GM12878 (cell line): Measurements from ENCODE around the gene LIN37. TPM values are rescaled to one million over a fixed set of nuclear protein-coding genes. Genes with fewer than 3 reads are reported as not detected.

ENCODE experiments used
- BACH1 ChIP-seq: fragments of 450-650 bp; IDR thresholded peaks from 2 replicates; pipeline ENCODE4 v1.6.1; 2017; ENCODE audit warnings: mild to moderate bottlenecking, borderline replicate concordance
- BHLHE40 ChIP-seq, 2 experiments: fragments of 450-650 bp in 1 of 2; IDR thresholded peaks; 2 replicates each; pipeline ENCODE4 v1.6.1; 2011 to 2017; ENCODE audit warnings: low read depth in 2 of 2, borderline replicate concordance in 1 of 2, improper control_type of control experiment in 1 of 2, low read length in 1 of 2, mild to moderate bottlenecking in 1 of 2
- CREB1 ChIP-seq: IDR thresholded peaks from 2 replicates; pipeline ENCODE4 v1.6.1; 2012; ENCODE audit warnings: low read depth, mild to moderate bottlenecking, inconsistent platforms
- HDAC2 ChIP-seq: fragments of 200-600 bp; sonication (generic); IDR thresholded peaks from 2 replicates; pipeline ENCODE4 v1.6.1; 2017
- HDAC6 ChIP-seq: fragments of 200-600 bp; sonication (generic); IDR thresholded peaks from one replicate; pipeline ENCODE4 v1.8.0; 2017; ENCODE audit warnings: antibody characterized with exemption; ENCODE audit not compliant: unreplicated experiment
- NFYB ChIP-seq: IDR thresholded peaks from 2 replicates; pipeline ENCODE4 v1.6.1; 2011; ENCODE audit warnings: low read depth, mild to moderate bottlenecking, low read length, improper control_type of control experiment, moderate library complexity; ENCODE audit not compliant: insufficient read depth
- SRF ChIP-seq, 2 experiments: IDR thresholded peaks; 2 replicates each; pipeline ENCODE4 v1.6.1; 2011; ENCODE audit warnings: low read depth in 2 of 2, low read length in 2 of 2, mild to moderate bottlenecking in 1 of 2, moderate library complexity in 1 of 2
- ZNF24 ChIP-seq: fragments of 450-650 bp; IDR thresholded peaks from 2 replicates; pipeline ENCODE4 v1.6.1; 2017; ENCODE audit warnings: antibody characterized with exemption, mild to moderate bottlenecking
- polyA plus RNA-seq, 11 experiments: library from polyadenylated mRNA; depleted of rRNA in 4 of 11; unstranded in 6 of 11; stranded (reverse) in 5 of 11; fragments of >200 nt; fragmentation: Nextera tagmentation in 4 of 11; fragmentation: Illumina TruSeq in 1 of 11; extraction: Ambion mirVana in 4 of 11; extraction: Trizol in 1 of 11; gene quantifications; 1 replicate in 1 of 11; 2 replicates in 10 of 11; pipeline versions ENCODE4 v1.2.1 to v1.2.3, GENCODE V29; 2011 to 2016; ENCODE audit warnings: inconsistent platforms in 2 of 11, missing spikeins in 2 of 11, low read depth in 1 of 11
- total RNA-seq, 4 experiments: library from RNA; depleted of rRNA in 3 of 4; stranded (reverse); fragments of >200 nt in 3 of 4; fragmentation: Illumina TruSeq in 1 of 4; extraction: Trizol in 1 of 4; gene quantifications; 2 replicates each; pipeline versions ENCODE4 v1.2.1 to v1.2.3, GENCODE V29; 2013 to 2021
- TF ChIP-seq, protein P1 (sequence below): fragments of 450-650 bp; IDR thresholded peaks from 2 replicates; pipeline ENCODE4 v1.6.1; 2018; ENCODE audit warnings: mild to moderate bottlenecking, low read depth, moderate library complexity; ENCODE audit not compliant: partially characterized antibody
- TF ChIP-seq, protein P2 (sequence below): IDR thresholded peaks from 2 replicates; pipeline ENCODE4 v1.6.1; 2012; ENCODE audit warnings: low read depth, low read length, improper control_type of control experiment

LIN37 gene
- total and polyA plus RNA-seq, 10 of the 15 experiments (the other 5 are each of a cell fraction or from before 2014, with no cell fraction given), result 0.69 to 11.9 (median 7.6) TPM

DNA sequence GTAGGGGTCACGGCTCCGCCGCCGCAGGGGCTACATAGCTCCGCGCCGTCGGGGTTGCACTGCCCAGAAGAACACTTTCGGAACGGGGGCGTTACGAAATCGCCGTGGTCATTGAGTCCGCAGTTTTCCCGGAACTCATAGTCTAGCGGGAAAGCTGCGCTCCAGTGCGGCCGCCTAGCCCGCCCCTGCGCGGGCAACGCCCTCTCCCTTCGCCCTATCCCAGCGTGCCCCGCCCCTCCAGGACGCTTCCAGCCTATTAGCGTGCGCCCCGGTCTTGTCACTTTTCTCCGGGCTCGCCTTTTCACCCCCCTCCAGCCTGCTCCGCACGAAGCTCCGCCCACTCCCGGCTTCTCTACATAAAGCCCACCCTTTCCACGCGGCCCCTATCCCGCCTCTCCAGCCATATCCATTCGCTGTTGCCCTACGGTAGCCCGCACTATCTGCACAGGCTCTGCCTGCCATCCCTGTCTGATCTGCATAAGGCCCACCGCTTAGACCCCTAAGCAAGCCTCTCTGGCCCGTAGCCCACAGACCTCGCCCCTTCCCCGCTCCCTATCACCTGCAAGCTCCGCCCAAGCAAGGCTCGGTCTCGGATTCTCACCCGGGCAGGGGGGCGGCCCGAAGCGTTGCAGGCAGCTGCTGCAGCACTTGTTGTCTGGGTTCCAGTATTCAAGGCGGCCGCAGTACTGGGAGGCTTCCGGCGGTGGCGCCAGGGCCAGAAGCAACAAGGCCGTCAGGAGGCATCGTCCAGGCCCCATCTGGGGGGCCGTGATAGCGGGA lies 7.8 kb upstream of the LIN37 start (continued):
- TF ChIP-seq, protein P1, sequence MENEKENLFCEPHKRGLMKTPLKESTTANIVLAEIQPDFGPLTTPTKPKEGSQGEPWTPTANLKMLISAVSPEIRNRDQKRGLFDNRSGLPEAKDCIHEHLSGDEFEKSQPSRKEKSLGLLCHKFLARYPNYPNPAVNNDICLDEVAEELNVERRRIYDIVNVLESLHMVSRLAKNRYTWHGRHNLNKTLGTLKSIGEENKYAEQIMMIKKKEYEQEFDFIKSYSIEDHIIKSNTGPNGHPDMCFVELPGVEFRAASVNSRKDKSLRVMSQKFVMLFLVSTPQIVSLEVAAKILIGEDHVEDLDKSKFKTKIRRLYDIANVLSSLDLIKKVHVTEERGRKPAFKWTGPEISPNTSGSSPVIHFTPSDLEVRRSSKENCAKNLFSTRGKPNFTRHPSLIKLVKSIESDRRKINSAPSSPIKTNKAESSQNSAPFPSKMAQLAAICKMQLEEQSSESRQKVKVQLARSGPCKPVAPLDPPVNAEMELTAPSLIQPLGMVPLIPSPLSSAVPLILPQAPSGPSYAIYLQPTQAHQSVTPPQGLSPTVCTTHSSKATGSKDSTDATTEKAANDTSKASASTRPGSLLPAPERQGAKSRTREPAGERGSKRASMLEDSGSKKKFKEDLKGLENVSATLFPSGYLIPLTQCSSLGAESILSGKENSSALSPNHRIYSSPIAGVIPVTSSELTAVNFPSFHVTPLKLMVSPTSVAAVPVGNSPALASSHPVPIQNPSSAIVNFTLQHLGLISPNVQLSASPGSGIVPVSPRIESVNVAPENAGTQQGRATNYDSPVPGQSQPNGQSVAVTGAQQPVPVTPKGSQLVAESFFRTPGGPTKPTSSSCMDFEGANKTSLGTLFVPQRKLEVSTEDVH, result no peak
- peak; percentile 74; the same call in 1 of the 2 replicates for TF ChIP-seq NFYB
- TF ChIP-seq HDAC6, result no peak
- TF ChIP-seq, protein P2, sequence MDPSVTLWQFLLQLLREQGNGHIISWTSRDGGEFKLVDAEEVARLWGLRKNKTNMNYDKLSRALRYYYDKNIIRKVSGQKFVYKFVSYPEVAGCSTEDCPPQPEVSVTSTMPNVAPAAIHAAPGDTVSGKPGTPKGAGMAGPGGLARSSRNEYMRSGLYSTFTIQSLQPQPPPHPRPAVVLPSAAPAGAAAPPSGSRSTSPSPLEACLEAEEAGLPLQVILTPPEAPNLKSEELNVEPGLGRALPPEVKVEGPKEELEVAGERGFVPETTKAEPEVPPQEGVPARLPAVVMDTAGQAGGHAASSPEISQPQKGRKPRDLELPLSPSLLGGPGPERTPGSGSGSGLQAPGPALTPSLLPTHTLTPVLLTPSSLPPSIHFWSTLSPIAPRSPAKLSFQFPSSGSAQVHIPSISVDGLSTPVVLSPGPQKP, result no peak
- TF ChIP-seq BHLHE40 (IDR thresholded peaks at IDR 0.05; ENCODE audit: borderline replicate concordance in 1 of 2, low read depth in 2 of 2, low read length in 1 of 2), result peak in 1 of 2 experiments; percentile 44; a peak in 2 of 4 replicates
- no peak for TF ChIP-seq ZNF24
- TF ChIP-seq HDAC2, result no peak
- TF ChIP-seq BACH1, result peak; percentile 69
- TF ChIP-seq CREB1, result no peak; the same call in 1 of the 2 replicates
- TF ChIP-seq SRF (IDR thresholded peaks at IDR 0.05; ENCODE audit: low read depth in 2 of 2, low read length in 2 of 2), result no peak
- TF ChIP-seq, all 136 proteins: peak for 47
